ENCODE measurements around the gene ZW10.
"Not testable (repeated sequence)": the region's sequence is repeated elsewhere in the genome, so short reads cannot be mapped to it uniquely, and the experiment has no call there.

Gene ZW10

GRCh38 chr11:113752932-113753331 is 20.6 kb downstream of the ZW10 start:
- DNase-seq (ENCODE audit: low spot score): no peak

DNA sequence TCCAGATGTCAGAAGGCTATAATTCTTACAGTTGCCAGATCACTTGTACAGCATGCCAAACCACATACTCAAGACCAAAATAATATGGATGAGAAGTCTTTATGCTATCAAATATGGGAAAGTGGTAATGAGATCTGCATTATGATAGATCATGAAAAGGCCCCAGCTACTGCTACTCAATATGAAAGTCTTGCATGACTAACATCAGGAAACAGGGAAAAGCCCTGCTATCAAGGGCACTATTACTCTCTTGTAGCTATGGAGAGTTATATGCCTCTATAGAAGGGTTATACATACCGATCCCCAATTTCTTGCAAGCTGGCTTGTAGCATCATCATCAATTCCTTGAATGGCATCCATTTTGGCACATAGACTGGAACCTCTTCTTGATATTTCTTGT is 37.2 kb downstream of the ZW10 start:
- no peak for DNase-seq (ENCODE audit: low spot score)

GRCh38 chr11:113732092-113732491 is 41.4 kb downstream of the ZW10 start:
- no peak for DNase-seq (ENCODE audit: low spot score)

- DNase-seq (ENCODE audit: low spot score): peak; percentile 12
These were observed 42.4 kb downstream of the ZW10 start for GRCh38 chr11:113730887-113731726.

- DNase-seq (ENCODE audit: low spot score): no peak
These were observed 44.0 kb downstream of the ZW10 start for GRCh38 chr11:113729456-113729855.

- DNase-seq (ENCODE audit: low spot score): no peak
These were observed 44.7 kb downstream of the ZW10 start for GRCh38 chr11:113728814-113729213.

DNA sequence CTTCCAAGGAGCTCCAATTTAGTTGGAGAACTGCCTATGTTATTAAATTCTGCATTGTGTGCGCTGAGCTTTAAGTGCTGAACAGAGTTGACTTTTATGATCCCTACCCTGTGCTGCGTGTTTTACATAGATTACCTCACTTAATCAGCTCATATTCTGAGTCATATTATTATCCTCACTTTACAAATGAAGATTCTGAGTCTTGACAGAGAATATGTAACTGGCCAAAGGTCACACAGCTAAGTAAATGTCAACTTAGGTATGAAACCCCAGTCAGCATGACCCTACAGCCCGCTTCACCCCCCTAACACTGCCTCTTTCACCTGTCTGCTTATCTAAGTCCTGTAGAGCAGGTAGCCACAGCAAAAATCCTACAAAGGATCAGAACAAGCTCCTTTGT is 47.6 kb downstream of the ZW10 start:
- no peak for DNase-seq (ENCODE audit: low spot score)

DNA sequence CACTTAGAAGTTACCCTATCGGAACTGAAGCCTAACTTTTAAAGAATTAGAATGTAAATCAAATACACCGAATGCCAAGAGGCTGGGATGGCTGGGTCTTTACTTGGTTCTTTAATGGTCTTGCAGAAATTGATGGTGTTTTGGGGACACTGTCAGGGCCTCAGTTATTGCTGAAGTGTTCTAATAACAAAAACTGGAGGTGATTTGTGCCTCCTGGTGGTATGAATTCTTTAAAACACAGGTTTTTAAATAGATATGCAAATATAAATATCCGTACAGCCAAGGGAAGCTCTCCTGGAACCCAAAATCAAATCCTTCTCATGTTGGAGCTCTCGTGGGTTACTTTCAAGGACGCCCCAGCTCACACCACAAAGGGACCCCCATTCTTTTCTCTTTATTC is 48.1 kb downstream of the ZW10 start:
- no peak for DNase-seq (ENCODE audit: low spot score)

DNA sequence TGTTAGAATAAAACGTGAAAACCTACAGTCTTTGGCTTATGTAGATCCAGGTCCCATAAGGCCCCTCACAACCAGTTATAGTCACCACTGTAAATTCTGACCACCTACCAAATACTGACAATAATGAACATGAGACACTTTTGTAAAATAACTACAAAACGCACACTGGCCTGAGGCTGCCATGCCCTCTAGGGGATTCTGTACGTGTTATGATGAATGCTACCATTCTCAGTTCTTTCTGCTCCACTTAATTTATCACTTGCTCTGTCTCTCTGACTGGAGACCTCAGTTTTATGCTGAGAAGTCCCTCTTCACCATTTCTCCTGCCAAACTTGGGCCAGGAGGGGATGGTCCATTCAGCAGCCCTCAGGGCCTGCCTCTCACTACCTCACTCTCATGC is 48.7 kb downstream of the ZW10 start:
- DNase-seq (ENCODE audit: low spot score): no peak

DNA sequence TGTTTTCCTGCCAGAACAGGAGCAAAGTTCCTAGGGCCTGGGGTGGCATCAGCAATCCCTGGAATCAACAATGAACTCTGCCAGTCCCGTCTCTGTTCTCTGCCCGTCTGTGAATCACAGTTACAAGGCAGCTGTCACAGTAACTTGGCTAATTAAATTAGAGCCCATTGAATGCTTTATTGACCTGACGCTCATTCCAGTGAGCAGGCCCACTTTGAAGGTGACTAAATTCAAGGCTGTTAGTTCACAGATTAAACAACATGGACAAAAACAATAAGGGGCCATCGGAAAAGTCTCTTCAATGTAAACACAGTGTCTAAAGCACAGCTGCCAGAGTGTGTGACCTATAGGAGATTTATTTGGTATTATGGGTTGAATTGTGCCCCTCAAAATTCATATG is 49.7 kb downstream of the ZW10 start:
- no peak for DNase-seq (ENCODE audit: low spot score)

DNA sequence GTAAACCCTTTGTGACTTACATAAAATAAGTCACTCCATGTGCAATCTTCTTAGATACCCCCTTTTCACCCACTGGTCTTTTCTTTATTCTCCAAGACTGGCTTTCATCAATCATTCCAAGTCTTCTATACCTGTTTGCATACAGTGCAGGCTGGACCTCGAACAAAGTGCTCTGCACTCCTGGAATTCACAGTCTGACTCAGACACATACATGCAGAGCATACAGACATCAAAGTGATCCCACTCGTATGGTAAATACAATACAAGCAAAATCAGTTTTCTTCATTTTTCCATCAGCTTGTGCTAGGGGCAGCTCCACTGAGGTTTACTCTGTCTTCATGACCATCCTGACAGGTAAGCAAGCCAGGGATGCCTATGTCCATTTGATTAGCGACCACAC is 50.6 kb downstream of the ZW10 start:
- DNase-seq (ENCODE audit: low spot score): no peak

- DNase-seq (ENCODE audit: low spot score): no peak
These were observed 51.3 kb downstream of the ZW10 start for GRCh38 chr11:113722221-113722620.

DNA sequence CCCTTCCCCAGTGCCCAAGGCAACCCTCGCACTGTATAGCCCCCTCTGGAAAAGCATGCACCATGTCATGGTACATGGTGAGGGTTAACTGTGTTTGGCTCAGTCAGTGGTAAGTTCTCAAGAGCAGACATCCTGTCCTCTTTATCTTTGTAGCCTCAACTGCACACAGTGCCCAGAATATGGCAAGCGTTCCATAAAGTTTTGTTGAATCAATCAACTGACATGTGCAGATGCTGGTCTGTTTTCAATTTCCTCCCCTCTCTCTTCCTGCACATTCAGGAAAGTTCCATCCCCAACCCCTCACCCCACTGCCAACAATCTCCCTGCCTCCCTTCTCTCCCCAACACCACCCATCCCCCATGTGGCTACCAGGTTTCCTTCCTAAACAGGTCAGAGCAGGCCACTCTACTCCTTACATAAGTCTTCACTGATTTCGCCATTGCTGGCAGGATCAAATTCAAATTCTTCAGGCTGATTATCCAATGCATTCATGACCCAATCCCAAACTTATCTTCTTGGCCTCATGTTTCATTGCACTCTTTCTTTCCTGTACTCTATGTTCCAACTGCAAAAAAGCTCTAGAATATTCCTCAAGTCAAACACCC is 51.9 kb downstream of the ZW10 start:
- no peak for DNase-seq (ENCODE audit: low spot score)

GRCh38 chr11:113720478-113720877 is 53.0 kb downstream of the ZW10 start:
- not testable (repeated sequence) for DNase-seq (ENCODE audit: low spot score)

GRCh38 chr11:113715882-113716625 is 57.4 kb downstream of the ZW10 start:
- no peak for DNase-seq (ENCODE audit: low spot score)

- no peak for DNase-seq (ENCODE audit: low spot score)
These were observed 58.2 kb downstream of the ZW10 start for GRCh38 chr11:113715273-113715672.

GRCh38 chr11:113710989-113711388 is 62.5 kb downstream of the ZW10 start:
- no peak for DNase-seq (ENCODE audit: low spot score)

GRCh38 chr11:113705871-113706655 is 67.4 kb downstream of the ZW10 start, which contains the start of gene TMPRSS5:
Gene TMPRSS5, minus strand, starts transcription at chr11:113706308. Its CDS starts 84 bp downstream, at chr11:113706224.
- DNase-seq (ENCODE audit: low spot score): no peak

GRCh38 chr11:113703551-113703950 is 69.9 kb downstream of the ZW10 start:
- DNase-seq (ENCODE audit: low spot score): not testable (repeated sequence)

DNA sequence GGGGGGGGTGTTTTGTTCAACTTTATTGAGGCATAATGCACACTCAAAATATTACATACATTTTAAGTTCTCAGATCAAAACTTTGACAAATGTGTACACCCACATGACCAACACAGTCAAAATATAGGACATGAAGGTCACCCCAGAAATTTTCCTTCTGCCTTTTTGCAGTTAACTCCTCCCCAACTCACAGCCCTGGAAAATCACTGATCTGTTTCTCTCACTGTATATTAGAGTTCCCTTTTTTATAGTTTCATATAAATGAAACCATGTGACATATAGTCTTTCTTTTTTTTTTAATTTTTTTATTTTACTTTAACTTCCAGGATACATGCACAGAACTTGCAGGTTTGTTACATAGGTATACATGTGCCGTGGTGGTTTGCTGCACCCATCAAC is 72.0 kb downstream of the ZW10 start:
- DNase-seq (ENCODE audit: low spot score): no peak

DNA sequence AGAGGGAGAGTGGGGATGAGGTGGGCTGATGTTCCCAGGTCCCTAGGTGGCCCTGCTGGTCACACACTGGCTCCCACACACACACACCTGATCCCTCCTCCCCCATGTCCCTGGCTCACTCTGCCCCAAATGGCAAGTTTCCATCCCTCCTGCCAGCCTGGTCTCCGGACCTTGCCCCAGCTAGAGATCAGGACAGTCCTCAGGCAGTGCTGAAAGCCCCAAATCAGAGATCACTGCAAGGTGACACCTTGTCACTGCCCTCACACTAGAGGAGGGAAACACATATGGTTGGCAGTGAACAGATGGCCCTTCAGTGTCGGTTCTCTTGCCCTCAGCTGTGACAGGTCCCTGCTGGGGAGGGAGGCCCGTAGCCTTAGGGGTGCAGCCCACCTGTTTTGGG is 75.0 kb downstream of the ZW10 start:
- no peak for DNase-seq (ENCODE audit: low spot score)

- DNase-seq (ENCODE audit: low spot score): no peak
These were observed 75.6 kb downstream of the ZW10 start for GRCh38 chr11:113697756-113698407.
